Ovary (tissue), 3 donors: Measurements from ENCODE around the gene SLC29A4.

ENCODE experiments used
- CTCF ChIP-seq, 3 donors: fragments of 450-650 bp in 2 of 3; fragments of 200-600 bp in 1 of 3; IDR thresholded peaks; one replicate each; pipeline versions ENCODE4 v1.5.1 to v1.8.0; 2016 to 2022; ENCODE audit warnings: antibody characterized with exemption in 3 of 3, mild to moderate bottlenecking in 1 of 3
- EP300 ChIP-seq: sonication (generic); formaldehyde crosslinking; IDR thresholded peaks from one replicate; pipeline ENCODE4 v1.6.1; 2017; ENCODE audit warnings: antibody characterized with exemption
- POLR2A ChIP-seq: fragments of 450-650 bp; IDR thresholded peaks from one replicate; pipeline ENCODE4 v1.6.1; 2017; ENCODE audit warnings: antibody characterized with exemption, mild to moderate bottlenecking, moderate library complexity
- donor health status: DM: no; HTN: no; CAD: no.

DNA sequence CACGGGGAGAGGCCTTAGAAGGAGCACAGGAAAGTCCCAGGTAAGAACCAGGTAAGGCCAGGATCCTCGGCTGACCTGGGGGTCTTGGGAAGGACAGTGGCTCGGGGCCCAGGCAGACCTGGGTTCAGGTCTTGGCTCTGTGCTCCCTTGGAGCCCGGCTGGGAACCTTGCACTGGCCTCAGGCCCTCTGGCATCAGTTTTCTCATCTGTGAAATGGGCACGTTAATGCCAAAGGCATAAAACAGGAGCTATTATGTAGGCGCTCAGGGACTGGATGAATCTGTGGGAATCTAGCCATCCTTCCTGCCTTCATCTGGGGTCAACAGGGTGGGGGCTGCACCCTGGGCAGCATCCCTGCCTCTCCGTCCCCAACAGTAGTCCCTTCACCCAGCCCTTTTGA is 8.3 kb upstream of the SLC29A4 start:
- TF ChIP-seq CTCF (IDR thresholded peaks at IDR 0.05) (no peak), POLR2A (no peak), EP300 (no peak)
